Measurements from ENCODE around the gene NEUROD2. TPM values are rescaled to one million over a fixed set of nuclear protein-coding genes. Genes with fewer than 3 reads are reported as not detected.

NEUROD2 gene
- total RNA-seq, 1 experiment from 2014 or later: not detected

GRCh38 chr17:39636587-39636926 is 28.8 kb upstream of the NEUROD2 start:
- POLR2A ChIA-PET: no interaction called here
- H3K9me3 ChIP-seq (ENCODE audit: control insufficient read depth, insufficient read depth, low read depth, low read length): no peaks in the 10 kb centered on the region
- peaks cover 58% of the 10 kb centered on the region for H3K4me1 ChIP-seq (ENCODE audit: control insufficient read depth, insufficient read depth, low read length)
- TF ChIP-seq CTCF (IDR thresholded peaks at IDR 0.05) (no peak), TCF7L2 (IDR thresholded peaks at IDR 0.05; ENCODE audit: low read depth, low read length) (no peak), SIN3A (IDR thresholded peaks at IDR 0.05; ENCODE audit: borderline replicate concordance, insufficient read depth, low read depth, low read length) (no peak), REST (IDR thresholded peaks at IDR 0.05; ENCODE audit: insufficient read depth in 1 of 2, low read depth in 2 of 2, low read length in 1 of 2) (no peak), POLR2AphosphoS5 (IDR thresholded peaks at IDR 0.05; ENCODE audit: low read depth, low read length) (no peak)
- peak overlapping the region; percentile 83 for H3K4me3 ChIP-seq (ENCODE audit: low read depth in 2 of 2, low read length in 2 of 2)
- CTCF ChIA-PET: no interaction called here
- DNase-seq (ENCODE audit: low read depth, low spot score) (no peak), ATAC-seq (peak; percentile 15)
- no TSS peak for BruUV-seq (replicated peaks)
- peak overlapping the region; percentile 91 for H3K27ac ChIP-seq (ENCODE audit: low read length)
- intact Hi-C loops (cut with micrococcal nuclease; ENCODE audit: unreplicated experiment): no loop called here
- H3K36me3 ChIP-seq (ENCODE audit: control insufficient read depth, insufficient read depth, low read length): peaks cover 3% of the 10 kb centered on the region; the same call in 1 of the 2 replicates
- in situ Hi-C loops (cut with HindIII; ENCODE audit: low pct_unique_long_range_greater_than_20kb, low sequenced_read_pairs): no loop called here
- H3K27me3 ChIP-seq (ENCODE audit: control insufficient read depth, insufficient read depth, low read length): no peaks in the 10 kb centered on the region

GRCh38 chr17:39635614-39636176 is 28.0 kb upstream of the NEUROD2 start:
- intact Hi-C loops (cut with micrococcal nuclease; ENCODE audit: unreplicated experiment): no loop called here

More at GRCh38 chr17:39635614-39636176, 28.0 kb upstream of the NEUROD2 start:
- H3K36me3 ChIP-seq (ENCODE audit: control insufficient read depth, insufficient read depth, low read length): peaks cover 3% of the 10 kb centered on the region; the same call in 1 of the 2 replicates
- ATAC-seq: no peak
- H3K27ac ChIP-seq (ENCODE audit: low read length): peak overlapping the region; percentile 91
- H3K27me3 ChIP-seq (ENCODE audit: control insufficient read depth, insufficient read depth, low read length): no peaks in the 10 kb centered on the region
- no peak overlapping the region for H3K4me3 ChIP-seq (ENCODE audit: low read depth in 2 of 2, low read length in 2 of 2)
- ChIA-PET CTCF (interaction anchor here (1.6 kb wide), 1 partner anchor 14 kb away, joined by 3 read pairs; no protein-coding TSS in a partner anchor), POLR2A (no interaction called here)
- in situ Hi-C loops (cut with HindIII; ENCODE audit: low pct_unique_long_range_greater_than_20kb, low sequenced_read_pairs): no loop called here
- BruUV-seq (replicated peaks): no TSS peak
- peaks cover 59% of the 10 kb centered on the region for H3K4me1 ChIP-seq (ENCODE audit: control insufficient read depth, insufficient read depth, low read length)
- H3K9me3 ChIP-seq (ENCODE audit: control insufficient read depth, insufficient read depth, low read depth, low read length): no peaks in the 10 kb centered on the region
- DNase-seq (ENCODE audit: low read depth, low spot score): no peak
- TF ChIP-seq REST (IDR thresholded peaks at IDR 0.05; ENCODE audit: insufficient read depth in 1 of 2, low read depth in 2 of 2, low read length in 1 of 2) (no peak), TCF7L2 (IDR thresholded peaks at IDR 0.05; ENCODE audit: low read depth, low read length) (no peak), CTCF (IDR thresholded peaks at IDR 0.05) (no peak), POLR2AphosphoS5 (IDR thresholded peaks at IDR 0.05; ENCODE audit: low read depth, low read length) (no peak), SIN3A (IDR thresholded peaks at IDR 0.05; ENCODE audit: borderline replicate concordance, insufficient read depth, low read depth, low read length) (no peak)
